ENCODE results near the gene HOXB7. TPM values are rescaled to one million over a fixed set of nuclear protein-coding genes. Genes with fewer than 3 reads are reported as not detected.

Gene HOXB7
- total RNA-seq, 1 donor from 2014 or later: 0.55 TPM

DNA sequence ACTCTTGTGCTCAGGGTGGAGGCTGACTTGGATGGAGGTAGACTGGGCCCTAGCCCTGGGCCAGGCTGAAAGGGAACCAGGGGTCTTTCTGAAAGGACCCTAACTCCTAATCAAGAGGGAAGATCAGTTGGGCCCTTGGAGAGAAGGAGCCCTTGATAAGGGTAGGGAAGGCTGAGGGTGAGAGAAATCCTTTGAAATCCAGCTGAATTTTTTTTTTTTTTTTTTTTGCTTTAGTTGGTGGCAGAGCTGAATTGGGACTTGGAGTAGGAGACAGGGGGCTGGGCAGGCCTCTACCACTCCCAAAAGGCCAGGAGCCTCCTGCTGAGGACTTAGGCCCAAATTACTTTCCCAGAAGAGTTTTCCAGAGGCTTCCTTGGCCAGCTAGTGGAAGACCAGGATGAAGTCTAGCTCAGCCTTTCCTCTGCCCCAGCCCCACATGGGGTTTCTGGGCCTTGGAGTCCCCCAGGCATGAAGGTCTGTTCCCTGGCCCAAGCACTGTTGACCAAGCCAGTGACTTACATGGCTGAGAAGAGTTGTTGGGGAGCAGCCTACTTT lies 20.1 kb downstream of the HOXB7 start:
- H3K9me3 Mint-ChIP-seq (ENCODE audit: low read depth): no peaks in the 10 kb centered on the region

DNA sequence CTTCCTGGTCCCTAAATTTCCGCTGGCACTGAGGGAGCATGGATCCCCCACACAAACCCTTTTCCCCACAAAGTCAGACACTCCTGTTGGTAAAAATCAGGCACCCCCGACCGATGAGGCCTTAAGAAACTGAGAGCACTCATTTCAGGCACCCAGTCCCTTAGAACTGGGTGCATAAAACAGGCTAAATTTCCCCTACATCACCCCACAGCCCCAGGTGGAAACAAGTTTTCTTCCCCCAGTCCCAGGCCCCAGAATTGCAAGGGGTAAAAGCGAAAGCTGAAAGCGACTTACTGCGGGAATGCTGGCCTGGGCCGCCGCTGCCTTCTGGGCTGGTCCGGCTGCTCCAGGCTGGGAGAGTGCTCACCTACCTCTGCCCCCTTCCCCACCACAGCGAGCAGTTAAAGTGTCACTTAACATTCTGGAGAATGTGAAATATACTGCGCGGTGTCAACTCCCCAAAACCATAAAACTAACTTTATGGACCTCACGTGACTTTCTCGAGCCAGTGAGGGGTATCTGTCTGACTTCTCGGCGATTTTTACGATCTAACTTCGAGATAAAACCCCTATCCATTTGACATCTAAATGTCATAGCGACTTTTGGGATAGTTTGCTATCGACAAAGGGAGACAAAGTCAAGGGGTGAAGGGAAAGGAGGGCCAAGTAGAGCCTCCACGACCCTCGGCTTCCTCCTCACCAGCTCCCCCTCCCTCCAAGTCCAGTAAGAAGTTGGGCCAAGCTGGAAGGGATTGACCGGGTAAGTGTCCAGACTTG lies 20.8 kb downstream of the HOXB7 start, which contains the start of gene HOXB3:
Gene HOXB3, minus strand, starts transcription at position 411 of the 776 bp plus-strand sequence. CDS start 37,767 bp downstream, outside the sequence.
- Mint-ChIP-seq H3K36me3 (ENCODE audit: insufficient read depth) (peaks cover 1% of the 10 kb centered on the region), H3K4me3 (ENCODE audit: low read depth) (peak within 1 kb of the TSS; percentile 63), H3K9me3 (ENCODE audit: low read depth) (no peaks in the 10 kb centered on the region), H3K27me3 (peaks cover 100% of the 10 kb centered on the region), H3K27ac (peak within 1 kb of the TSS; percentile 79), H3K4me1 (ENCODE audit: low read depth) (peaks cover 4% of the 10 kb centered on the region)
- no peak for DNase-seq (ENCODE audit: low spot score, unreplicated experiment)
- TF ChIP-seq, protein P1, sequence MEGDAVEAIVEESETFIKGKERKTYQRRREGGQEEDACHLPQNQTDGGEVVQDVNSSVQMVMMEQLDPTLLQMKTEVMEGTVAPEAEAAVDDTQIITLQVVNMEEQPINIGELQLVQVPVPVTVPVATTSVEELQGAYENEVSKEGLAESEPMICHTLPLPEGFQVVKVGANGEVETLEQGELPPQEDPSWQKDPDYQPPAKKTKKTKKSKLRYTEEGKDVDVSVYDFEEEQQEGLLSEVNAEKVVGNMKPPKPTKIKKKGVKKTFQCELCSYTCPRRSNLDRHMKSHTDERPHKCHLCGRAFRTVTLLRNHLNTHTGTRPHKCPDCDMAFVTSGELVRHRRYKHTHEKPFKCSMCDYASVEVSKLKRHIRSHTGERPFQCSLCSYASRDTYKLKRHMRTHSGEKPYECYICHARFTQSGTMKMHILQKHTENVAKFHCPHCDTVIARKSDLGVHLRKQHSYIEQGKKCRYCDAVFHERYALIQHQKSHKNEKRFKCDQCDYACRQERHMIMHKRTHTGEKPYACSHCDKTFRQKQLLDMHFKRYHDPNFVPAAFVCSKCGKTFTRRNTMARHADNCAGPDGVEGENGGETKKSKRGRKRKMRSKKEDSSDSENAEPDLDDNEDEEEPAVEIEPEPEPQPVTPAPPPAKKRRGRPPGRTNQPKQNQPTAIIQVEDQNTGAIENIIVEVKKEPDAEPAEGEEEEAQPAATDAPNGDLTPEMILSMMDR (IDR thresholded peaks at IDR 0.05; ENCODE audit: unreplicated experiment): no peak

More for the DNA sequence above, 20.1 kb downstream of the HOXB7 start:
- Mint-ChIP-seq H3K27me3 (peaks cover 100% of the 10 kb centered on the region), H3K27ac (peak overlapping the region; percentile 79), H3K4me1 (ENCODE audit: low read depth) (peaks cover 3% of the 10 kb centered on the region), H3K36me3 (ENCODE audit: insufficient read depth) (peaks cover 1% of the 10 kb centered on the region), H3K4me3 (ENCODE audit: low read depth) (peak overlapping the region; percentile 63)
- TF ChIP-seq, protein P1 (IDR thresholded peaks at IDR 0.05; ENCODE audit: unreplicated experiment): no peak
- no peak for DNase-seq (ENCODE audit: low spot score, unreplicated experiment)

DNA sequence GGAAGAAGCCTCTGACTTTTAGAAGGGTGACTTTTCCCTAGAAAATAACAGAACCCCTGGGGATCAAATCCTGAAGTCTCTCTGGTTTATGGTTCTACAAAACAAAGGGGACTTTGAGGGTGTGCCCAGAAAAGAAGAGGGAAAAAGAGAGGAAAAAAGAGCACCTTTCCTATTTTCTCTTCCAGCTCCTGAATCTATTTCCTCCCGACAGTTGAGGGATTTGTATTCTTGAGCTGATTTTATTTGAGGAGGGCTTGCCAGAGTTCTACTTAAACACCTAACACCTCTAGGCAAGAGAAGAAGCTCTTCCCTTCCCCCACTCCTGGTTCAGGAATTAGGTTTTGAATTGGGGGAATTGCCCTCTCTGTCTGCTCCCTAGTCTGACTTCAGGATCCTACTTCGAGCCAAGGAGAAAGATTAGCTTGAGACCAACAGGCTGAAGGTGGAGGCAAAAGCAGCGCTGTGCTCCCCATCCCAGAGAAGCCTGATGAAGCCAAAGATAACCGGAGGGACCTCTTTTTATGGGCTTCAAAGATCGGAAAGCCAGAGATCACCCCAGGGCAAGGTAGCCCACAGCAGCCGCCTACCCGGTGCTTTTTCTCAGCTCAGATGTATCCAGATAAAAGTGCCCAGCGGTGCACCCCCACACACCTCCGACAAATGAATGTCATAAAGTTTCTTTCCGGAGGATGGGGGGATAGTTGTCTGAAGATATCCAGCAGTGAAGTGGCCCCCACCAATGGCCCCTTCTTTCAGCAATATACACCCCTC lies 21.6 kb downstream of the HOXB7 start:
- peaks cover 100% of the 10 kb centered on the region for H3K27me3 Mint-ChIP-seq

DNA sequence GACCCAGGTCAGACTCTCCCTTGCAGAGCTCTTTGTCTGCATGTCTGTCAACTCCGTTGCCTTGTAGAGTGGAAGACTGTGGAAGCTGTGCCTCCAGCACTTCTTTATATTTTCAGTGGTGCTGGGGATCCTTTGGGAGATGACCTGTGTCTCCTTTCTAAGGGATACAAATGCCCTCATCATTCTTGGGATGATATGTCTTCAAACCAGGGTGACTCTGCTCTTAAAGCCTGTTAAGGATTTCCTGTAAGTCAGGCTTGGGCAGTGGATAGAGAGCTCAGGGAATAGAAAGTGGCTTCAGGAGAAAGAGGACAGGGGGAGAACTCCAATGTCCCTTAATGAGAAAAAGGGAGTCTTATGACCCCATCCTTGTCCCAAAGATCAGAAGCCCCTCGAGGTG lies 22.3 kb downstream of the HOXB7 start:
- no peak for DNase-seq (ENCODE audit: low spot score, unreplicated experiment)
- H3K27ac Mint-ChIP-seq: peak overlapping the region; percentile 69
- H3K4me1 Mint-ChIP-seq (ENCODE audit: low read depth): peaks cover 4% of the 10 kb centered on the region
- peaks cover 100% of the 10 kb centered on the region for H3K27me3 Mint-ChIP-seq
- peaks cover 1% of the 10 kb centered on the region for H3K36me3 Mint-ChIP-seq (ENCODE audit: insufficient read depth)
- peak overlapping the region; percentile 61 for H3K4me3 Mint-ChIP-seq (ENCODE audit: low read depth)
- TF ChIP-seq, protein P1 (IDR thresholded peaks at IDR 0.05; ENCODE audit: unreplicated experiment): no peak
- no peaks in the 10 kb centered on the region for H3K9me3 Mint-ChIP-seq (ENCODE audit: low read depth)

More for the DNA sequence above, 21.6 kb downstream of the HOXB7 start:
- Mint-ChIP-seq H3K9me3 (ENCODE audit: low read depth) (no peaks in the 10 kb centered on the region), H3K4me3 (ENCODE audit: low read depth) (peak overlapping the region; percentile 61), H3K36me3 (ENCODE audit: insufficient read depth) (peaks cover 1% of the 10 kb centered on the region), H3K27ac (peak overlapping the region; percentile 79), H3K4me1 (ENCODE audit: low read depth) (peaks cover 4% of the 10 kb centered on the region)
- TF ChIP-seq, protein P1 (IDR thresholded peaks at IDR 0.05; ENCODE audit: unreplicated experiment): no peak
- DNase-seq (ENCODE audit: low spot score, unreplicated experiment): no peak

DNA sequence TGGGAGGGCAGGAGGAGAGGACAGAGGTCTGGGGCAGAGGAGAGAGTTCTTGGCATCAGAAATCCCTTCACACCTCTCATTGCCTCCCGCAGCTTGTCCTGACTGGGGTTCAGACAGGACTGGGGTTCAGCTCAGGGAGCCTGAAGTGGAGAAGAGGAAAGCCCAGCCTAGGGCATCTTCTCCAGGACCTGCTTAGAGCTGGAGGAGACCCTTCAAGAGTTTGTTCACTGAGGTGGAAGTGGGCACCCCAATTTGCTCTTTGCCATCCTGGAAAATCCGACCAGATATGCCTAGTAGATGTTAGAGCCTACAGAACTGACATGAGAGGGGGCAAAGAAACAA lies 22.8 kb downstream of the HOXB7 start:
- Mint-ChIP-seq H3K4me1 (ENCODE audit: low read depth) (peaks cover 4% of the 10 kb centered on the region), H3K9me3 (ENCODE audit: low read depth) (no peaks in the 10 kb centered on the region), H3K4me3 (ENCODE audit: low read depth) (peak overlapping the region; percentile 63), H3K36me3 (ENCODE audit: insufficient read depth) (peaks cover 1% of the 10 kb centered on the region), H3K27me3 (peaks cover 100% of the 10 kb centered on the region), H3K27ac (no peak overlapping the region)
- TF ChIP-seq, protein P1 (IDR thresholded peaks at IDR 0.05; ENCODE audit: unreplicated experiment): no peak
- no peak for DNase-seq (ENCODE audit: low spot score, unreplicated experiment)

Measured in progenitor cell of endocrine pancreas (in vitro differentiated cells).